GM12891 (cell line): ENCODE data around the gene FAM20C.

ENCODE experiments used
- DNase-seq: peaks from one replicate; pipeline ENCODE4 v3.0.0; 2011; ENCODE audit warnings: low spot score; ENCODE audit not compliant: insufficient read length
- FAIRE-seq: peaks from 2 replicates; lab custom pipeline; 2011; peaks lifted over from hg19 to GRCh38; lab: Jason Lieb, UNC
- PAX5 ChIP-seq: IDR thresholded peaks from 2 replicates; pipeline ENCODE4 v1.6.1; 2011; ENCODE audit warnings: low read length, moderate library complexity, mild to moderate bottlenecking; ENCODE audit not compliant: insufficient read depth, severe bottlenecking
- POLR2A ChIP-seq: IDR thresholded peaks from 2 replicates; pipeline ENCODE4 v1.6.1; 2011; ENCODE audit warnings: low read depth, low read length, control low read depth
- POLR2AphosphoS5 ChIP-seq: IDR thresholded peaks from 2 replicates; pipeline ENCODE4 v1.6.1; 2011; ENCODE audit warnings: low read depth, low read length, control low read depth
- POU2F2 ChIP-seq: IDR thresholded peaks from 2 replicates; pipeline ENCODE4 v1.6.1; 2011; ENCODE audit warnings: low read depth, mild to moderate bottlenecking, control low read depth, low read length, moderate library complexity
- SPI1 ChIP-seq: IDR thresholded peaks from 2 replicates; pipeline ENCODE4 v1.6.1; 2011; ENCODE audit warnings: low read depth, low read length, control low read depth
- TAF1 ChIP-seq: IDR thresholded peaks from 2 replicates; pipeline ENCODE4 v1.6.1; 2011; ENCODE audit warnings: low read depth, low read length, control low read depth

Gene FAM20C

GRCh38 chr7:214410-215212 lies 22.2 kb downstream of the FAM20C start:
- FAIRE-seq (no peak), DNase-seq (no peak)
- TF ChIP-seq PAX5 (no peak), POU2F2 (no peak), TAF1 (no peak), POLR2AphosphoS5 (no peak), POLR2A (no peak), SPI1 (no peak)

DNA sequence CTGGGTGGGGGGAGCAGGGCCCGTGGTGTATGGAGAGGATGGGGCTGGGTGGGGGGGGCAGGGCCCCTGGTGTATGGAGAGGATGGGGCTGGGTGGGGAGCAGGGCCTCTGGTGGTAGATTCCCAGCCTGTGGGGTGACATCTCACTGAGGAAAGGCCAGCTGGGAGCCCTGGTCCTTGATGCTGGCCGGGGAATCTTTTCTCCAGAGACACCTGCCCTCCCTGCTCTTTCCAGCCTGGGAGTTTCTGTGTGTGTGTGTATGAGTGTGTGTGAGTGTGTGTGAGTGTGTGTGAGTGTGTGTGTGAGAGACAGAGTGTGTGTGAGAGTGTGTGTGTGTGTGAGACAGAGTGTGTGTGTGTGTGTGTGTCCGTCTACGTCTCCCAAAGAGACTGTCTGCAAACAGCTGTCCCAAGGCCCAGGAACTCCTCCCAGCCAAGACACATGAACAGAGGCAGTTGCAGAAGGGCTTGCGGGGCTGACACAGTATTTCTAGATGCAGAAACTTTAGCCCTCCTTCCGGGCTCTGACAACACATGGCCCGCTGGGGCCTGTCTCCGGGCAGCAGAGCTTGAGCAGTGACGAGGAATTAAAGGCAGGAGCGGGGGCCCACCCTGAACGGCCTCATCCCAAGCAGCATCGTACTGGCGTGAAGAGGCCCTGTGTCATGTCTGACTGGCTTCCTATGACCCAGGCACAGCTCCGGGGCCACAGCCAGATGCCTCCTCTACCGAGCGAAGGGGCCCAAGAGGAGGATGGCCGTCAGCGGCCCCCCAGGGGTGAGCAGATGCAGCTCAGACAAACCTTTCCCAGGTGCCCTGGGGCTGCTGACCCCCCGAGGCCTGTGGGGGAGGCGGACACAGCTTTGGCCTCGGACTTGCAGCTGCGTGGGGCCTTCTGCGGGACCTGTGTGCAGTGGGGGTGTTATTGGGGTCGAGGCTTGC lies 24.3 kb downstream of the FAM20C start:
- no peak for DNase-seq
- FAIRE-seq = no peak
- TF ChIP-seq POLR2AphosphoS5 (no peak), TAF1 (no peak), POU2F2 (no peak), PAX5 (no peak), POLR2A (no peak), SPI1 (no peak)

DNA sequence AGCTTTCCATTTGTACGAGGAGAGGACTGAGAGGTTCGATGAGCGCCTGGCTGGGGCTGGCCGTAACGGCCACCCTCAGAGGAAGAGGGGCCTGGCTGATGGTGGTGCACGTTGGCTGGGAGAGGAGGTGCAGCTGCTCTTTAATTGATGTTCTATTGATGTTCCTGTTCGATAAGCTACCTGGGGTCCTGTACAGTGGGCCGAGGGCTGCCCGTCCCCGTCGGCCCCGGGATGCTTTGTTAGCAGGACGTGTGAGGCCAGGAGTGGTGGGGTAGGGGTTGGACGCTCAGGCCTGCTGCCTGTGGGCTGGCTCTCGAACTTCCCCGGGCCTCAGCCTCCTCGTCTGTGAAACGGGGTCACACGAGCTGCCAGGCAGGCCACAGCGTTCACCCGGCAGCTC lies 25.4 kb downstream of the FAM20C start:
- no peak for FAIRE-seq
- DNase-seq = no peak
- TF ChIP-seq SPI1 (no peak), POLR2A (no peak), TAF1 (no peak), POLR2AphosphoS5 (no peak), PAX5 (no peak), POU2F2 (no peak)

GRCh38 chr7:218316-218715 lies 25.9 kb downstream of the FAM20C start:
- FAIRE-seq (no peak), DNase-seq (no peak)
- no peak for TF ChIP-seq SPI1
- no peak for TF ChIP-seq POLR2AphosphoS5
- TF ChIP-seq POLR2A = no peak
- no peak for TF ChIP-seq TAF1
- no peak for TF ChIP-seq POU2F2
- TF ChIP-seq PAX5 = no peak

DNA sequence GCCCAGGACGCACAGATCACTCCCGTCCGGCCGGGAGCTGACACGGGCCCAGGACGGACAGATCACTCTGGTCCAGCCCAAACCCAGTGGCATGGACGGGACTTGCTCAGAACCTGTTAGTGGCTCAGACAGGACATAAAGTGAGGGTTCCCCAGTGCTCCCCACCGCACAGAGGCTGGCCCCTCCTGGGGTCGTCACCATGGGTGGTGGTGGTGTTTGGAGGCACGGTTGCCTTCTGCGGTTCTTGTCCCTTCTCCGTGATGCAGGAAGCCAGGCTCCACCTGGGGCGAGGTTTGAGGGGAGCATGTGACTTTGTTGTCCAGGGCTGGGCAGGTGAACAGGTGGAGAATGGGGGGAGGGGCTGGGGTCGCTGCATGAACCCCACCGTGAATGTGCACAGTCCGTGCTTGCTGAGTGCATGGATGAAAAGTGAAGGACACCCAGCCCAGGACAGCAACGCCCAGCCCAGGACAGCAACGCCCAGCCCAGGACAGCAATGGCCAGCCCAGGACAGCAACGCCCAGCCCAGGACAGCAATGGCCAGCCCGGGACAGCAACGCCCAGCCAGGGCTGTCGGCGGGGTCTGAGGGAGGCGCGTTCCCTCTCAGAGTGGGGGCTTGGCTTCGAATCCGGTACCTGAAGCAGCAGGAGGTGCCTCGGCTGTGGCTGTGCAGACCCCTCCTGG lies 26.7 kb downstream of the FAM20C start:
- no peak for TF ChIP-seq TAF1
- no peak for TF ChIP-seq SPI1
- TF ChIP-seq PAX5 = no peak
- no peak for TF ChIP-seq POLR2AphosphoS5
- TF ChIP-seq POLR2A = no peak
- TF ChIP-seq POU2F2 = no peak
- no peak for DNase-seq
- no peak for FAIRE-seq

GRCh38 chr7:219581-220150 lies 27.3 kb downstream of the FAM20C start:
- FAIRE-seq = no peak
- TF ChIP-seq TAF1 = no peak
- TF ChIP-seq POLR2AphosphoS5 = no peak
- TF ChIP-seq POLR2A = no peak
- TF ChIP-seq SPI1 = no peak
- TF ChIP-seq POU2F2 = no peak
- no peak for TF ChIP-seq PAX5
- DNase-seq = no peak

- FAIRE-seq (no peak), DNase-seq (no peak)
- TF ChIP-seq SPI1 (no peak), TAF1 (no peak), POLR2AphosphoS5 (no peak), POLR2A (no peak), PAX5 (no peak), POU2F2 (no peak)
These were observed 27.9 kb downstream of the FAM20C start for GRCh38 chr7:220151-220841.

DNA sequence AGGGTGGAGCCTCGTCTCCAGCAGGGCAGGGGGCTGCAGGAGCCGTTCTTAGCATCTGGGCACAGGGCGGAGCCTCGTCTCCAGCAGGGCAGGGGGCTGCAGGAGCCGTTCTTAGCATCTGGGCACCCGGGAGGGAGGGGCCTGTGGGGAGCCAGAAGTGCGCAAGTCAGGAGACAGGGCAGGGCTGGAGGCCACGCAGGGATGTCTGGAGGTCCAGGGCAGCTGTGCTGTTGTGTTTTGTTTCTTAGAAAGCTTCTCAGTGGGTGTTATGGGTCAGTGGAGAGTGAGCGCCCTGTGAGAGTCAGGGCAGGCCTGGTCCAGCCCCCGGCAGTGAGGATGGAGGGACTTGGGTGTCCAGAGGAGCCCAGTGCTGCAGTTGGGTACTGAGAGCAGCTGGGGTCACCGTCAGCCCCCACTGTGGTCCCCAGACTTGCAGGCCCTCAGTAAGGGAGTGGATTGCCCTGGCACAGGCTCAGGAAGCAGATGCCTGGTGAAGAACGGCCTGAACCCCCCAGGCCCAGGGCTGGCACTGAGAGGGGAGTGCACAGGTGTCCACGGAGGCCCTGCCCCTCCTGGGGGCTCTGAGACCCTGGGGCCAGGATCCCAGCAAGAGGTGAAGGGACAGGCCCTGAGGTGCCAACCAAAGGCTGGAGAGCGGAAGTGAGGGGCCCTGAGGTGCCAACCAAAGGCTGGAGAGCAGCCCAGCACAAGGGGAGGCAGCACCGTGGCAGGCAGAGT lies 29.8 kb downstream of the FAM20C start:
- TF ChIP-seq TAF1 (no peak), POLR2AphosphoS5 (no peak), POU2F2 (no peak), PAX5 (no peak), SPI1 (no peak), POLR2A (no peak)
- DNase-seq (no peak), FAIRE-seq (no peak)
